ENCODE results near the gene EXOC4. TPM values are rescaled to one million over a fixed set of nuclear protein-coding genes. Genes with fewer than 3 reads are reported as not detected.
"Not testable (repeated sequence)": the region's sequence is repeated elsewhere in the genome, so short reads cannot be mapped to it uniquely, and the experiment has no call there.

Gene EXOC4
- total and polyA plus RNA-seq, 7 experiments from 2014 or later: 44.1 to 106 (median 74.2) TPM

GRCh38 chr7:133314084-133314483 lies 61.2 kb downstream of the EXOC4 start:
- Histone ChIP-seq H3K4me3 (ENCODE audit: low read length) (no peak overlapping the region), H3K27me3 (ENCODE audit: control insufficient read depth in 2 of 2, insufficient read depth in 2 of 2, low read length in 2 of 2) (no peaks in the 10 kb centered on the region), H3K9me3 (ENCODE audit: control insufficient read depth in 2 of 3, low read length in 3 of 3) (no peaks in the 10 kb centered on the region), H3K27ac (ENCODE audit: low read depth, low read length) (no peak overlapping the region), H3K4me1 (ENCODE audit: control insufficient read depth in 2 of 2, insufficient read depth in 2 of 2, low read length in 2 of 2) (peaks cover 0 to 7% of the 10 kb centered on the region in 2 donors), H3K36me3 (ENCODE audit: control insufficient read depth in 2 of 3, insufficient read depth in 3 of 3, low read length in 3 of 3) (peaks cover 0 to 13% (median 0%) of the 10 kb centered on the region in 3 experiments)
- intact Hi-C loops (cut with micrococcal nuclease): no loop called here
- no peak overlapping the region for H3K4me3 Mint-ChIP-seq
- ChIA-PET POLR2A (interaction anchor here (0.7 kb wide), 1 partner anchor 520 kb away, joined by 4 read pairs; no protein-coding TSS in a partner anchor), CTCF (no interaction called here)
- peaks cover under 1 to 58% (median 50%) of the 10 kb centered on the region in 5 donors for H3K36me3 Mint-ChIP-seq
- peaks cover 0 to 10% (median 3%) of the 10 kb centered on the region in 7 donors for H3K4me1 Mint-ChIP-seq
- H3K27ac Mint-ChIP-seq: no peak overlapping the region
- no peaks in the 10 kb centered on the region for H3K9me3 Mint-ChIP-seq
- DNase-seq (no peak), ATAC-seq (no peak)
- H3K27me3 Mint-ChIP-seq: no peaks in the 10 kb centered on the region

GRCh38 chr7:133315332-133316040 lies 62.6 kb downstream of the EXOC4 start:
- Mint-ChIP-seq H3K27ac (peak overlapping the region in 3 of 9 donors; percentile 7 to 41 (median 26)), H3K4me1 (peaks cover 0 to 10% (median 3%) of the 10 kb centered on the region in 7 donors), H3K27me3 (no peaks in the 10 kb centered on the region), H3K4me3 (no peak overlapping the region), H3K36me3 (peaks cover 4 to 67% (median 59%) of the 10 kb centered on the region in 5 donors), H3K9me3 (peaks cover 0 to 4% (median 2%) of the 10 kb centered on the region in 11 donors)
- H3K4me1 ChIP-seq (ENCODE audit: control insufficient read depth in 2 of 2, insufficient read depth in 2 of 2, low read length in 2 of 2): peaks cover 0 to 7% of the 10 kb centered on the region in 2 donors
- peaks cover 0 to 21% (median 4%) of the 10 kb centered on the region in 3 experiments for H3K36me3 ChIP-seq (ENCODE audit: control insufficient read depth in 2 of 3, insufficient read depth in 3 of 3, low read length in 3 of 3)
- ChIA-PET POLR2A (no interaction called here), CTCF (interaction anchor here (0.6 kb wide), 1 partner anchor 1010 kb away, joined by 3 read pairs; no protein-coding TSS in a partner anchor)
- no peak overlapping the region for H3K27ac ChIP-seq (ENCODE audit: low read depth, low read length)
- ATAC-seq (no peak), DNase-seq (no peak)
- intact Hi-C loops (cut with micrococcal nuclease): no loop called here
- no peaks in the 10 kb centered on the region for H3K9me3 ChIP-seq (ENCODE audit: control insufficient read depth in 2 of 3, low read length in 3 of 3)
- no peak overlapping the region for H3K4me3 ChIP-seq (ENCODE audit: low read length)
- H3K27me3 ChIP-seq (ENCODE audit: control insufficient read depth in 2 of 2, insufficient read depth in 2 of 2, low read length in 2 of 2): no peaks in the 10 kb centered on the region

- CTCF ChIA-PET: no interaction called here
These were observed 67.0 kb downstream of the EXOC4 start for GRCh38 chr7:133319842-133320241.

GRCh38 chr7:133320891-133321290 lies 68.0 kb downstream of the EXOC4 start:
- Histone ChIP-seq H3K36me3 (ENCODE audit: control insufficient read depth in 2 of 3, insufficient read depth in 3 of 3, low read length in 3 of 3) (peaks cover 0 to 32% (median 4%) of the 10 kb centered on the region in 3 experiments), H3K27ac (ENCODE audit: low read depth, low read length) (no peak overlapping the region), H3K27me3 (ENCODE audit: control insufficient read depth in 2 of 2, insufficient read depth in 2 of 2, low read length in 2 of 2) (no peaks in the 10 kb centered on the region), H3K4me1 (ENCODE audit: control insufficient read depth in 2 of 2, insufficient read depth in 2 of 2, low read length in 2 of 2) (no peaks in the 10 kb centered on the region), H3K9me3 (ENCODE audit: control insufficient read depth in 2 of 3, low read length in 3 of 3) (no peaks in the 10 kb centered on the region), H3K4me3 (ENCODE audit: low read length) (no peak overlapping the region)
- ATAC-seq (no peak), DNase-seq (no peak)
- peaks cover 45 to 92% (median 81%) of the 10 kb centered on the region in 5 donors for H3K36me3 Mint-ChIP-seq
- no peak overlapping the region for H3K27ac Mint-ChIP-seq
- CTCF ChIA-PET: no interaction called here
- no peak overlapping the region for H3K4me3 Mint-ChIP-seq
- H3K4me1 Mint-ChIP-seq: peaks cover 0 to 8% (median 0%) of the 10 kb centered on the region in 7 donors
- POLR2A ChIA-PET: no interaction called here
- intact Hi-C loops (cut with micrococcal nuclease): no loop called here
- peaks cover 4 to 53% (median 33%) of the 10 kb centered on the region in 11 donors for H3K9me3 Mint-ChIP-seq
- no peaks in the 10 kb centered on the region for H3K27me3 Mint-ChIP-seq

More at GRCh38 chr7:133319842-133320241, 67.0 kb downstream of the EXOC4 start:
- Mint-ChIP-seq H3K4me1 (peaks cover 0 to 9% (median 0%) of the 10 kb centered on the region in 7 donors), H3K36me3 (peaks cover 34 to 86% (median 76%) of the 10 kb centered on the region in 5 donors), H3K27ac (no peak overlapping the region), H3K9me3 (peaks cover 4 to 42% (median 27%) of the 10 kb centered on the region in 11 donors), H3K4me3 (no peak overlapping the region), H3K27me3 (no peaks in the 10 kb centered on the region)
- Histone ChIP-seq H3K9me3 (ENCODE audit: control insufficient read depth in 2 of 3, low read length in 3 of 3) (no peaks in the 10 kb centered on the region), H3K27ac (ENCODE audit: low read depth, low read length) (no peak overlapping the region), H3K4me3 (ENCODE audit: low read length) (no peak overlapping the region), H3K36me3 (ENCODE audit: control insufficient read depth in 2 of 3, insufficient read depth in 3 of 3, low read length in 3 of 3) (peaks cover 0 to 32% (median 4%) of the 10 kb centered on the region in 3 experiments), H3K4me1 (ENCODE audit: control insufficient read depth in 2 of 2, insufficient read depth in 2 of 2, low read length in 2 of 2) (no peaks in the 10 kb centered on the region), H3K27me3 (ENCODE audit: control insufficient read depth in 2 of 2, insufficient read depth in 2 of 2, low read length in 2 of 2) (no peaks in the 10 kb centered on the region)
- ATAC-seq (no peak), DNase-seq (no peak)
- POLR2A ChIA-PET: no interaction called here
- intact Hi-C loops (cut with micrococcal nuclease): no loop called here

GRCh38 chr7:133321366-133321765 lies 68.5 kb downstream of the EXOC4 start:
- H3K27me3 ChIP-seq (ENCODE audit: control insufficient read depth in 2 of 2, insufficient read depth in 2 of 2, low read length in 2 of 2); H3K27ac ChIP-seq (ENCODE audit: low read depth, low read length); intact Hi-C loops (cut with micrococcal nuclease); H3K27me3 Mint-ChIP-seq; POLR2A ChIA-PET; H3K4me3 Mint-ChIP-seq; ATAC-seq; H3K4me3 ChIP-seq (ENCODE audit: low read length); H3K4me1 Mint-ChIP-seq; CTCF ChIA-PET; H3K4me1 ChIP-seq (ENCODE audit: control insufficient read depth in 2 of 2, insufficient read depth in 2 of 2, low read length in 2 of 2); H3K27ac Mint-ChIP-seq; DNase-seq; H3K9me3 ChIP-seq (ENCODE audit: control insufficient read depth in 2 of 3, low read length in 3 of 3): not testable (repeated sequence)
- H3K36me3 ChIP-seq (ENCODE audit: control insufficient read depth in 2 of 3, insufficient read depth in 3 of 3, low read length in 3 of 3): peaks cover 0 to 32% (median 4%) of the 10 kb centered on the region in 3 experiments
- Mint-ChIP-seq H3K9me3 (peaks cover 4 to 58% (median 33%) of the 10 kb centered on the region in 11 donors), H3K36me3 (peaks cover 46 to 92% (median 85%) of the 10 kb centered on the region in 5 donors)

GRCh38 chr7:133326745-133327144 lies 73.9 kb downstream of the EXOC4 start:
- intact Hi-C loops (cut with micrococcal nuclease): not testable (repeated sequence)

More at GRCh38 chr7:133326745-133327144, 73.9 kb downstream of the EXOC4 start:
- H3K27ac Mint-ChIP-seq; DNase-seq; ATAC-seq; CTCF ChIA-PET; H3K4me3 ChIP-seq (ENCODE audit: low read length); H3K4me1 ChIP-seq (ENCODE audit: control insufficient read depth in 2 of 2, insufficient read depth in 2 of 2, low read length in 2 of 2); H3K27ac ChIP-seq (ENCODE audit: low read depth, low read length); H3K36me3 ChIP-seq (ENCODE audit: control insufficient read depth in 2 of 3, insufficient read depth in 3 of 3, low read length in 3 of 3); H3K27me3 ChIP-seq (ENCODE audit: control insufficient read depth in 2 of 2, insufficient read depth in 2 of 2, low read length in 2 of 2); H3K9me3 ChIP-seq (ENCODE audit: control insufficient read depth in 2 of 3, low read length in 3 of 3); H3K4me3 Mint-ChIP-seq; H3K27me3 Mint-ChIP-seq: not testable (repeated sequence)
- POLR2A ChIA-PET: interaction anchor here (0.7 kb wide), 1 partner anchor 488 kb away, joined by 3 read pairs; no protein-coding TSS in a partner anchor
- H3K4me1 Mint-ChIP-seq: peaks cover 2 to 24% (median 13%) of the 10 kb centered on the region in 7 donors
- H3K36me3 Mint-ChIP-seq: peaks cover 56 to 91% (median 71%) of the 10 kb centered on the region in 5 donors
- peaks cover 6 to 62% (median 31%) of the 10 kb centered on the region in 11 donors for H3K9me3 Mint-ChIP-seq

All from naive thymus-derived CD4-positive, alpha-beta T cell (primary cell).